Uterus (tissue), 4 donors: ENCODE measurements around the gene CAMTA2. TPM values are rescaled to one million over a fixed set of nuclear protein-coding genes. Genes with fewer than 3 reads are reported as not detected.

ENCODE experiments used
- DNase-seq, 2 donors: peaks; one replicate each; pipeline ENCODE4 v3.0.0-alpha.2; 2019 to 2020
- H3K27ac ChIP-seq, 2 donors: fragments of 200-600 bp; sonication (generic); 1 replicate in 1 of 2; 2 replicates in 1 of 2; pipeline ENCODE4 v1.5.1; 2016 to 2018
- H3K27me3 ChIP-seq, 2 donors: fragments of 200-600 bp; sonication (generic); one replicate each; pipeline ENCODE4 v1.5.1; 2018 to 2019; ENCODE audit warnings: control low read depth in 1 of 2
- H3K36me3 ChIP-seq, 2 donors: fragments of 200-600 bp; sonication (generic); one replicate each; pipeline ENCODE4 v1.5.1; 2019; ENCODE audit warnings: control low read depth in 1 of 2
- H3K4me1 ChIP-seq, 2 donors: fragments of 200-600 bp; sonication (generic); one replicate each; pipeline ENCODE4 v1.5.1; 2018 to 2019; ENCODE audit warnings: control low read depth in 1 of 2
- H3K4me3 ChIP-seq, 2 donors: fragments of 200-600 bp; sonication (generic); 1 replicate in 1 of 2; 2 replicates in 1 of 2; pipeline ENCODE4 v1.5.1; 2018 to 2019; ENCODE audit warnings: mild to moderate bottlenecking in 1 of 2
- H3K9me3 ChIP-seq, 2 donors: fragments of 200-600 bp; sonication (generic); one replicate each; pipeline ENCODE4 v1.5.1; 2019; ENCODE audit warnings: control low read depth in 1 of 2
- CTCF ChIP-seq, 4 experiments: fragments of 200-600 bp in 2 of 4; fragments of 450-650 bp in 2 of 4; sonication (generic) in 2 of 4; IDR thresholded peaks; one replicate each; pipeline ENCODE4 v1.5.1; 2016 to 2019; ENCODE audit warnings: antibody characterized with exemption in 4 of 4, mild to moderate bottlenecking in 2 of 4, moderate library complexity in 1 of 4
- POLR2A ChIP-seq, 2 donors: fragments of 450-650 bp; IDR thresholded peaks; one replicate each; pipeline ENCODE4 v1.6.1; 2016; ENCODE audit warnings: antibody characterized with exemption in 2 of 2, mild to moderate bottlenecking in 1 of 2, moderate library complexity in 1 of 2
- intact Hi-C: fragments of 100-400 bp; cut with DNase I; formaldehyde crosslinking; loops from one replicate; pipeline ENCODE4 v1.15.1; 2023; ENCODE audit warnings: low total_unique reads
- total RNA-seq, 4 donors: library from RNA; depleted of rRNA in 3 of 4; stranded (reverse); fragments of >200 nt in 3 of 4; gene quantifications; one replicate each; pipeline versions ENCODE4 v1.1.0 to v1.2.4, GENCODE V29; 2014 to 2023
- donor health status: DM: yes; HTN: yes; CAD: no.

Gene CAMTA2
- total RNA-seq, 4 donors from 2014 or later: 7.3 to 80.8 (median 12.7) TPM

GRCh38 chr17:4972322-4972721 is 15.2 kb downstream of the CAMTA2 start:
- Histone ChIP-seq H3K27ac (peak overlapping the region; percentile 32 to 44), H3K4me1 (peaks cover 7 to 9% of the 10 kb centered on the region in 2 donors), H3K27me3 (no peaks in the 10 kb centered on the region), H3K36me3 (no peaks in the 10 kb centered on the region), H3K9me3 (no peaks in the 10 kb centered on the region), H3K4me3 (no peak overlapping the region)
- DNase-seq: no peak
- TF ChIP-seq CTCF (IDR thresholded peaks at IDR 0.05) (no peak), POLR2A (IDR thresholded peaks at IDR 0.05) (no peak)
- intact Hi-C loops: no loop called here

- H3K4me1 ChIP-seq: peaks cover 7 to 9% of the 10 kb centered on the region in 2 donors
- intact Hi-C loops: no loop called here
- H3K27ac ChIP-seq: peak overlapping the region; percentile 32 to 44
- no peak overlapping the region for H3K4me3 ChIP-seq
- no peaks in the 10 kb centered on the region for H3K36me3 ChIP-seq
- TF ChIP-seq POLR2A (IDR thresholded peaks at IDR 0.05) (no peak), CTCF (IDR thresholded peaks at IDR 0.05) (no peak)
- H3K27me3 ChIP-seq: no peaks in the 10 kb centered on the region
- no peaks in the 10 kb centered on the region for H3K9me3 ChIP-seq
- DNase-seq: peak in 1 of 2 donors; percentile 44
These were observed 15.6 kb downstream of the CAMTA2 start for GRCh38 chr17:4971826-4972225.

GRCh38 chr17:4970273-4970672 is 17.2 kb downstream of the CAMTA2 start:
- DNase-seq: no peak
- intact Hi-C loops: no loop called here
- H3K27me3 ChIP-seq: no peaks in the 10 kb centered on the region
- H3K4me3 ChIP-seq: no peak overlapping the region
- H3K4me1 ChIP-seq: peaks cover 7 to 9% of the 10 kb centered on the region in 2 donors
- H3K36me3 ChIP-seq: no peaks in the 10 kb centered on the region
- no peaks in the 10 kb centered on the region for H3K9me3 ChIP-seq
- TF ChIP-seq CTCF (IDR thresholded peaks at IDR 0.05): no peak
- TF ChIP-seq POLR2A (IDR thresholded peaks at IDR 0.05): no peak
- peak overlapping the region; percentile 97 to 98 for H3K27ac ChIP-seq

- H3K27me3 ChIP-seq: no peaks in the 10 kb centered on the region
- no peak for DNase-seq
- intact Hi-C loops: no loop called here
- no peak for TF ChIP-seq POLR2A (IDR thresholded peaks at IDR 0.05)
- no peak for TF ChIP-seq CTCF (IDR thresholded peaks at IDR 0.05)
- peaks cover 7 to 9% of the 10 kb centered on the region in 2 donors for H3K4me1 ChIP-seq
- H3K36me3 ChIP-seq: no peaks in the 10 kb centered on the region
- H3K4me3 ChIP-seq: no peak overlapping the region
- peak overlapping the region; percentile 97 to 98 for H3K27ac ChIP-seq
- H3K9me3 ChIP-seq: no peaks in the 10 kb centered on the region
These were observed 17.8 kb downstream of the CAMTA2 start for GRCh38 chr17:4969551-4970173.

- peak overlapping the region; percentile 97 to 98 for H3K27ac ChIP-seq
- DNase-seq: peak; percentile 50 to 51
- no peaks in the 10 kb centered on the region for H3K36me3 ChIP-seq
- H3K9me3 ChIP-seq: no peaks in the 10 kb centered on the region
- peaks cover 7 to 9% of the 10 kb centered on the region in 2 donors for H3K4me1 ChIP-seq
- peak overlapping the region; percentile 59 to 76 for H3K4me3 ChIP-seq
- intact Hi-C loops: no loop called here
- TF ChIP-seq CTCF (IDR thresholded peaks at IDR 0.05) (no peak), POLR2A (IDR thresholded peaks at IDR 0.05) (no peak)
- H3K27me3 ChIP-seq: no peaks in the 10 kb centered on the region
These were observed 18.4 kb downstream of the CAMTA2 start for GRCh38 chr17:4969047-4969550.
